NCI-H2081 treated with DMSO at 0.1 percent for 48 hours (cell line): ENCODE results near the gene SEC61B.
"Not testable (repeated sequence)": the region's sequence is repeated elsewhere in the genome, so short reads cannot be mapped to it uniquely, and the experiment has no call there.

Experiments
- DNase-seq: peaks from one replicate; lab custom pipeline; 2025; lab: John Stamatoyannopoulos, UW

The SEC61B gene

DNA sequence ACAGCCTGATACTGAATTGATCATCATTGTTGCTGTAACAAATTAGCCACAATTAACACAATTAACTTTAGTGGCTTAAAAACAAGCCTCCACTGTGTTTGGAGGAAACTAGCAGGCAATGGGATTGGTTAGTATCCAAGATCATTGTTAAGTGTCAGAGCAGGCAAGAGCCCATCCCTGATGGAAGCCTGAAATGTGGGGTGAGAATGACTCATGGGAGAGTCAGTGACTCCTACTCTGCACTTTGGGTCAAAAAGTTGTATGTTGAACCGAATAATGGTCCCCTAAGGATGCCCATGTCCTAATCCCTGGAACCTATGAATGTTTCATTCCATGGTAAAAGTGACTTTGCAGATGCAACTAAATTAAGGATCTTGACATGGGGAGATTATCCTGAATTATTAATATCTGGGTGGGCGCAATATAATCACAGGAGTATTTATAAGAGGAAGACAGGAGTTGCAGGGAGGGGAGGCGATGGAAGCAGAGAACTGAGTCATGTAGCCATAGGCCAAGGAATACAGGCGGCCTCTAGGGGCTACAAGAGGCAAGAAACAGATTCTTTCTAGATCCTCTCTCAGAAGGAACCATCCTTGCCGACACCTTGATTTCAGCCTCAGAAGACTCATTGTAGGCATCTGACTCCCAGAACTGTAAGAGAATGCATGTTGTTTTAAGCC lies 29.2 kb upstream of the SEC61B start:
- DNase-seq, result no peak

DNA sequence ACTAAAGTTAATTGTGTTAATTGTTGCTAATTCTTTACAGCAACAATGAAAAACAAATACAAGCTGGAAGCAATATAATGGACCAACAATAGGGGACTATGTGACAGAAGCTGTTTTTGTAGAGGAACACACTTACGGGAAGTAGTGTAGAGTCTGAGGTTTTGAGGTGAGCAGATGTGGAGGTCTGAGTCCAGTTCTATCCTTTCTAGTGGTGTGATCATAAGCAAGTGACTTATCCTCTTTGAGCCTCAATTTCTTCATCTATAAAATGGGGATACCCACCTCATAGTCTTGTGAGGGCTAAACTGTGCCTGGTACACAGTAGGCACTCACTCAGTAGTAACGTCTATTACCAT lies 28.6 kb upstream of the SEC61B start:
- no peak for DNase-seq

DNA sequence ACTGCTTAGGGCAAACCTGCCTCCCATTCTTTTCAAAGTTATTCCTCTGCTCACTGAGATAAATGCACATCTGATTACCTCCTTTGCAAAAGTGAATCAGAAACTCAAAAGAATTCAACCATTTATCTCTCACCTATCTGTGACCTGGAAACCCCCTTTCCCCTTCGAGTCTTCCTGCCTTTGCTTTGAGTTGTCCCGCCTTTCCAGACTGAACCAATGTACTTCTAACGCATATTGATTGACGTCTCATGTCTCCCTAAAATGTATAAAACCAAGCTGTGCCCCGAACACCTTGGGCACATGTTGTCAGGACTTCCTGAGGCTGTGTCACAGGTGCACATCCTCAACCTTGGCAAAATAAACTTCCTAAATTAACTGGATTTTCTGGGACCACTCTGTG lies 25.6 kb upstream of the SEC61B start:
- DNase-seq, result not testable (repeated sequence)

DNA sequence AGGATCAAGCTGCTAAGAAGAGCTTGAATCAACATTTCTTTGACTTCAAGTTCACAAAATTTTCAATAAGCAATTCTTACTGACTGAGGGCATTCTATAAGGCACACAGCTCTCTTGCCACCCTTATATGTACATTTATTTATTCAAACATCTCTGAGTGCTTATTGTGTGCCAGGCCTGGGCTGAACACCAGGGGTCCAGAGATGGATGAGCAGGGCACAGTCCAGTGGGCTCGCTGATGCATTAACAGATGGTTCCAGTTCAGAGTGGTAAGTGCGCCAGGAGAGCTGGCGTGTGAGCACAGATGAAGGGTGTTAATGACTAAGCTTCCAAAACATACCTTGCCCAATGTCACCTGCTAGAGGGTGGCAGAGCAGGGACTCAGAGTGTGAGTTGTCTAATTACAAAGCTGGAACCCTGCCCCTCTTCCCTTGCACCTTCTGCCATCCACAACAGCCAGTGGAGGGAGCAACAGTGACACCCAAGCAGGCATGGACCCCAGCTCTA lies 24.9 kb upstream of the SEC61B start:
- DNase-seq, result no peak

DNA sequence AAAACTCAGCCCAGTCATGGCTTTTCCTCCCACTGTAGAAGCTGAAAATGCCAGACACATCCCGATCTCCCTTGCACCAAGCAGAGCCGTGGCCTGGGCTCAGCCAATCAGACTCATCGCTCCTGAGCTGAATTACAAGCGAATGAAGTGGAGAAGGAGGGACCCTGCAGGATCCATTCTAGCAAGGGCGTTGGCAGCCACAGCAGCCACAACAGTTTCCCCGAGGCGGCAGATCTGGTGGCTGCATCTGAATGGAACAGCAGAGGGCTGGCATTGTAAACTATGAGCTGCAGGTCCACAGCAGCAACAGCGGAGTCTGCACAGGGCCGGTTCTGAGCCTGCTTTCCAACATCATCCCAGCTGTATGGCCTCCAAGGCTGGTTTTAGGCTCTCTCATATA lies 24.1 kb upstream of the SEC61B start:
- no peak for DNase-seq

DNA sequence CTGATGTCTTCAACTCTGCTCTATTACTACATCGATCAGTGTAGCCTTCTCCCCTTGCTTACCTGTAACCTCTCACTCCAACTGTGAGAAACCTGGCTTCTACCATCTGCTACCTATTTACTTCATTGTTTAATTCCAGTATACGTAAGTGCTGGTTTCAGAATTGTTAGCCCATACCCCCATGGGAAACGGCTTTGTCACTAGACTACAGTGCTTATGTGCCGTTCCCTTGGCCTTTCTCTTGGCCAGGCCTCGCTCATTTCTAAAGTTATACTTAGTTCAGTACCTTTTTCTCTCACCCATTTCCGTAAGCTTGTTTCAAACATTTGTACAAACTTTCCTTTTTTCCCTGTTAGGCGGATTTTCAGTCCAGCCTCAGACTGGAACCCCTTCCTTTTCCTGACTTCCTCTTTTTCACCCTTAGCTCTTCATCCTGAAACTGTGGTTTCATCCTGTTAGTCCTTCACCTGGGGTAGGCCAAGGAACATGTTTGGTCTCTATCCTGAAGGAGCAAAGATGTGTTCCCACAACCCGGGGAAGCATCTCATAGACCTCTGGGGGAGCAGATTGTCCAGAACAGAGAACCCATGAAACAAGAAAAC lies 22.0 kb upstream of the SEC61B start:
- no peak for DNase-seq

DNA sequence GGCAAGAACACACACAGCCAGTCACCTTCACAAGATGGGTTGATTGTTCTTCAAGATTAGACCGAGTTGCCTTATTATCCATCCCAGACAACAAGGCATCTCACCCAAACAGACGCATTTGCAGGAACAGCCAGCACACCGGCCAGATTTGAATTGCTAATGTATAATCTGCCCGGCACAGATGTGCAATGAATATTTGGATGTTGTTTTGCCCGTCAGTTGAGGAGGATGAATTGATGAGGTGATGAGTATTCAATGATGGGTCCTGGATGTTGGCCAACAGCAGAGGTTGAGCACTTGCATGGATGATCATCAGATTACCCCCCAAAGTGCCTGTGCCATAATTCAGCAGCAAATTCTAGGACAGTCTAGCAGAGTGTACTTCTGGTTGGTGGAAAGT lies 20.5 kb upstream of the SEC61B start:
- no peak for DNase-seq

DNA sequence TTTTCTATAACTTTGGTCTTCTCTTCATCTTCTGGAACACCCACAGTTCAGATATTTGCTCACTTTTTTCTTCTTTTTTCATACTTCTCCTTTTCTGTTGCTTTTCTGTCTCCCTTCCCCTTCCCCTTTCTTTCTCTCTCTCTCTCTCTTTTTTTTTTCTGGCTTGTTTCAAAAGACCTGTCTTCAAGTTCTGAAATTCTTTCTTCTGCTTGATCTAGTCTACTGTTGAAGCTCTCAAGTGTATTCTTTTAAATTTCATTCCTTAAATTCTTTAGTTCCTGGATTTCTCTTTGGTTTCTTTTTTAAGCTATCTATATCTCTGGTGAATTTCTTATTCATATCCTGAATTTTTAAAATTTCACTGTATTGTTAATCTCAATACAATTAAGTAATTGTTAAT lies 11.5 kb upstream of the SEC61B start:
- DNase-seq, result no peak

DNA sequence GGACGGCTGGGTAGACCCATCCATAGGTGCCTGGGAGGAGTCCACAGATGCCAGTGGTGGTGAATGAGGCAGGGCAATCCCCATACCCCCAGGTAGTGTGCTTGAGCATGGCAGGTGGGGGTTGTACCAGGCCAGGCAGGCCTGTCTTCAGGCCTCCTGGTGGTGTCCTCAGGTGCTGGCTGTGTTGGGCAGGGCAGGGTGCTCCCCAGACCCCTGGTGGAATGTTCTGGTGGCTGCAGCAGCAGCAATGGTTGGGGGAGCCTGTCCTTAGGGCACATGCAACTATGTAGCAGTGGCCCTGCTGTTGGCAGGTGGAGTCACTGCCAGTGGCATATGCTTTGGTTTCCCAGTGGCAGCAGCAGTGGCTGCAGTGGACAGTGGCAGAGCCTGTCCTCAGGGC lies 10.3 kb upstream of the SEC61B start:
- DNase-seq, result no peak

DNA sequence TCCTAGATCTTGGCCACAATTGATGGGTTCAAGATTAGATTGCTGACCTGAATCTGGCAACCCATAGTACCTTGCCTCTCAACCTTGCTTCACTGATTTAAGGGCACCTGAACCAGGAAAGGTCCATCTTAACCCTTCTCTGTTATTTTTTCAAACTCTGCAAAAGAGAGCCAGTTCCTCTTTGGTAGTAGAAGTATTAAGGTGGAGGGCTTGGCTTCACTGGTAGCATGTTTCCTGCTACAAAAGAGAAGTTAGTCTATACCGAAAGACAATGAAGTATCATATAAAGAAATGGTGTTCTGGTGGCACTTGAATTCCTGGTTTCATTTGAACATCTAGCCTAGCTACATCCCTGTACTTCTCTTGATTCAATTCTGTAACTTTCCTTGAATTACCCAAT lies 8.9 kb upstream of the SEC61B start:
- no peak for DNase-seq

DNA sequence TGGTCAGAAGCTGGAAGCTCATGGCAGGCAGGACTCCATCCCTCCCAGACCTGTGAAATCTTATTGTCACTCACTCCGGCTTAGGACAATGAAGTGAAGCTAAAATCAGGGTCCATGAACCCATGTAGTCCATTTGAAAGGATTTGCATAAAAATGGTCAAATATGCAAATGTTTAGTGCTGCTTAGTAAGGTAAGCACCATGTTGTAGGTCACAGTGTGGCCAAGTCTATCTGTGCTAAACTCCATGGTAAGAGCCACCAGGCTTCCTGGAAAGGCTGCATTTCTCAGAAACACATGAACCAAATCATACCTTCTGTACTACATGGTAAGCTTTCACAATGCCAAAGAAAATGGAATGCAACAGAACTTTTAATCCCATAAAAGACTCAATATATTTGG lies 6.0 kb upstream of the SEC61B start:
- DNase-seq, result no peak

DNA sequence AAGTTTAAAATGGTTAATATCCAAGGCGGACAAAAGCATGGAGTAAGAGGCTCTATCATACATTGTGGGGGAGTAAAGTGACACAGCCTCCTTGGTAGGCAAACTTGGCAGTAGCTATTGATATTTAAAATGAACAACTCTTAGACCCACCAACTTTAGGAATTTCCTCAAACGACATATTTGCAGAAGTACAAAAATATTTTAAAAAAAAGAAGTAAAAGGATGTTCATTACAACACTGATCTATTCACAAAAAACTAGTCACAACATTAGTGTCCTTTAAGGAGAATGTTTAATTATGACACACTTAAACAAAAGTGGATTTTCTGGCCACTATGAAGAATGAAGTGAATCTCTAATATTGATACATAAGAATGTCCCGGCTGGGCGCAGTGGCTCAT lies 2.1 kb upstream of the SEC61B start:
- no peak for DNase-seq

DNA sequence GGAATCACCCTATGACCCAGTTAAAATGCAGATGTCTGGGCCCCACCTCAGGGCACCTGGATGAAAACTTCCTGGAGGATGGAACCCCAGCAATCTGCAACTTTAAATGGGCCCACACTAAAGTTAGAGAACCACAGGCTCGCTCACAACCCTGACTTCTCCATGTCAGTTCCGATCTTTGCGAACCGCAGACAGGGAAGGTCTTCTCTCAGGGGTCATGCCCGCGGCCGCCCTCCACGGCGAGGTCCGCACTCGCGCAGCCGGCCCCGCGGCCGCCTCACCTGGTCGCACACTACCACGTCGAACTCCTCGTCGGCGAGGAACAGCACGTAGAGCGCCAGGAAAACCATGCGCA lies 839 bp upstream of the SEC61B start:
- no peak for DNase-seq

DNA sequence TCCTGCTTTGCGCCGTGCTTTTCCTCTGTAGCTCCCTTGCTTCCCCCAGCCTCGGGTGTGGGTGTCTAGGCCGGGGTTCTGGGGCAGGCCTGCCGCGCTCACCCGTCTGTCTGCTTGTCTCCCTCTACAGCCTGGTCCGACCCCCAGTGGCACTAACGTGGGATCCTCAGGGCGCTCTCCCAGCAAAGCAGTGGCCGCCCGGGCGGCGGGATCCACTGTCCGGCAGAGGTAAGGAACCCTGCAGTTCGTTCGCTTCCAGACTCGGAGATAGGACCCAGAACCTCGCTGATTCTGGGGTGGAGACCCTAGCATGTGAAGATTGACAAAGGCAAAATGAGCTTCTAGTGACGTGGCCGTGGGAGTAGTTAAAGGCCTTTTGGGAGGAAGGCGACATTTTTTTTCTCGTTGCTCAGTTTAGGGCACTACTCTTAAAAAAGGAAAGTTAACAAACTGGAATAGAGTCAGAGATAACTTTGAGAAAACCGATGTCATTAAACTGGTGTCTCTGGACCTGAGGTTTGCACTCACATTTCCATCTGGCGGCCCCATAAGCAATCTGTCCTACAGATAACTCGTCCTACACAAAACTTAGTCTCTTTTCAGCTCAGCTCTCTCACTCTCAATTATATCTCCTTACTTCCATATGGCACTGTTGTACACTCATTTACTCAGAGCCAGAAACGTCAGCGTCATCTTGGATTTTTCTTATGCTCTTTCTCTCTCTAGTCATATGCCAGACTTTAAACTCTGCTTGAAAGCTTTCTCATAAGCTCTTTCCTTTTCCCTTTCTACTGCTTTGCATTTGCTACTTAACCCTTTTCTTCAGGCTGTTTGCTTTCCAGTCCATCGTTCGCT lies 561 bp downstream of the SEC61B start:
- no peak for DNase-seq

DNA sequence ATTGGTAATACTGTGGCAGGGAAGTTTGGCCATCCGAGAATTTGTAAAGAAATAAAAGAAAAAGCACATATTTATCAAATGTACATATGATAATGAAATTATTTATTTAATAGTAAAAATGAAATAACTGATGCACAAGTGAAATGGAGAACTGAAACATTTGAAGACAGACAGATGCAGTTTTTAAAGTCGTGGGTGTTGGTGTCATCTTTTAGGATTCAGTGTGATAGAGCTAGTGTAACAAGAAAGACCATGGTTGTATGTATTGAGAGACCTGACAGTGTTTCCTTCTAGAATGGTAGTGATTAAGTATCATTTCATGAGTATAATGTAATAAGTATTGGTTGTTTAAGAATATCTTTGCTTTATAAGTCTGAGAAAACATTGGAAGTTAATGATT lies 2.4 kb downstream of the SEC61B start:
- no peak for DNase-seq

DNA sequence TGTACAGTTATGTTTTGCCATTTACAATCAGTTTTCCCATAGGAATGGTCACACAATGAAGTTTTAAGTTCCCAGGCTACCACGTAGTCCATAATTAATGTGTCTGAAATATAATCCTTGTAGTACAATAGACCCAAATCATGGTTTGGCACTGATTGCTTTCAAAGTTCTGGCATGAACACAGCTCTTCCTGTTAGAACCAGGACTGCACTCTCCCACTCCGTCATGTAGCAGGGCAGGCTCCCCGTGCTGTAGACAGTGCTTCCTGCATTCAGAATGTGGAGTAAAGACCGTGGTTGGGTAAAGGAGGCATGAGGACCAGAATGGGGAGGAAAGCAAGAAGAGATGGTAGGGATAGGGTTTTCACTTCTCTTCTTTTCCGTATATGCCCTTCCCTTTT lies 4.0 kb downstream of the SEC61B start:
- no peak for DNase-seq

DNA sequence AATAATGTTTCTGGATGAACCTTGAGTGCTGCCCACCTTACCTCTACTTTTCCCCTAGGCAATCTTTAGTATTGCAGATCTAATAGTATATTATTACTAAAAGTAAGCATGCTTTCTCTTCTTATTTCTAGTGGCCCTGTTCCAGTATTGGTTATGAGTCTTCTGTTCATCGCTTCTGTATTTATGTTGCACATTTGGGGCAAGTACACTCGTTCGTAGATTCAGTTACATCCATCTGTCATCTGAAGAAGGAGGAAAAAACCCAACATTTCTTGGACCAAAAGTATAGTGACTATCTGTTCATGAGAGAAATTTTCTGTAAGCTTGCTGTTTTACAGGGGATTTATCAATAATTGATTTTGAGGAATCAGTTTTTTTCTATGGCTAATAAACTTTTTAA lies 8.1 kb downstream of the SEC61B start:
- no peak for DNase-seq

DNA sequence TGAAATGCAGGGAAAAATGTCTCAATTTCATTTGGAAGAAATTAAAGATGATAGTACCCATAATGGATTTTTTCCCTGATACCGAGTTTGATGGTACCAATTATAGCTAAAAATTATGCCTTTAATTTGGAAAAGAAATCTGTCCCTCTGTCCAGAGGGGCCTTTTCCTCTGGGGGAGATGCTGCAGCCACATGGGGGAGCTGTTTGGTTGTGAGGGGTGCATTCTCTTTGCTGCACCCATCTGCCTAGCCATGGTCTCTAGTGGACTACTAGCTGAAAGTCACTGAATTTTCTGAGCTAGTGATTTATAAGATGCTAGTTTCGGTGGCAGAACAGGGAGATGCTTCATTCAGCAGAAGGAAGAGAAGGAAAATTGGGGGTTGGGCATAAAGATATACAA lies 9.6 kb downstream of the SEC61B start:
- no peak for DNase-seq

DNA sequence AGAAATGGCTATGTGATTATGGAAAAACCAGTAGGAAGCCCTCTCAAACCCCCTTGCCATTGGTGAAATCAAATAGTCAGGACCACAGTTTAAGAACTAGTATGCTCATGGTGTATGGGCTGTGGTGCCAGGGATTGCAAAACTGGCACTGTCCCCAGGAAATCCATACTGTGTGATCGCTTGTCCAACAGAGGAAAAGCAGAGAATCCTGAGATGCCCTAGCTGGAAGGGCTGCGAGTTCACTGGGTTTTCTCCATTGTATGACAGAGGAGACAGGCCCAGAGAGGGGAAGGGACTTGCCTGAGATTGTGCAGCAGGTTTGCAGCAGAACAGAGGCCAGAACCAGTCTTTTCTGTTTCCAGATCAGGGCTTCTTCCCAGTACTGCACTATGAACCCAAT lies 12.5 kb downstream of the SEC61B start:
- DNase-seq, result no peak

DNA sequence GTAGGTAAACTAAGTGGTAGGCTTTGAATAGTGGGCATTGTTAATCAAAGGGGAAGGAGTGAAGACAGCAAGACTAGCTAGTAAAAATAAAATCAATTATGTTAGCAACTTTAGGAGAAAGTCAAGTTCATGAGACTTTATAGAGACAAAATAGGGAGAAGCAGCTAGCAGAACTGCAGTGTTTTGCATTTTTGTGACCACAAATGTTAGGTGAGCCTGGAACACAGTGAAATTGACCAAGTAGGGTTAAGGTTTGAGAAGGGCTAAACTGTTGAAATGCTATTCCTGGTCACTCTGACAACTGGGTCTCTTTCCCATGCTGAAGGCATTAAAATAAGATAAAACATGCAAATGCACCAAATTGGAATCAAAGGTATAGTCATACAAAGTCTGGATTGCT lies 13.0 kb downstream of the SEC61B start:
- no peak for DNase-seq

DNA sequence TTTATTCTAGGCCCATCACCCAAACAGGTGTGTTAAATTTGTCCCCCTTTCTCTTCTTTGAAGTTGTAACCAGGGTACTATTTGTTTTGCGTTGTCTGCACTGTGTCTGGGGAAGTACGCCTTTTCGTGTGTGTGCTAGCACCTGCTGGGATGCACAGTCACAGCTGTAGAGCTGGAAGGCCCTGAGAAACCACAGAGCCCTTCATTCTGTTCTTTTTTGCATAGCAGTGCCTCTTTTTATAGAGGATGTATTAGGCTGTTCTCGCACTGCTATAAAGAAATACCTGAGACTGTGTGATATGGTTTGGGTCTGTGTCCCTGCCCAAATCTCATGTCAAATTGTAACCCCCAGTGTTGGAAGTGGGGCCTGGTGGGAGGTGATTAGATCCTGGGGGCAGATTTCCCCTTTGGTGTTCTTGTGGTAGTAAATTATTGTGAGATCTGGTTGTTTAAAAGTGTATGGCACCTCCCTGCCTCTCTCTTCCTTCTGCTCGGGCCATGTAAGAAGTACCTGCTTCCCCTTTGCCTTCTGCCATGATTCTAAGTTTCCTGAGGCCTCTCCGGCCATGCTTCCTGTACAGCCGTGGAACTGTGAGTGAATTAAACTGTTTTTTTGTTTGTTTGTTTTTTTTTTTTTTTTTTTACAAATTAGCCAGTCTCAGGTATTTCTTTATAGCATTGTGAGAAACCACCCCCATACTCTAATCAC lies 14.0 kb downstream of the SEC61B start:
- DNase-seq, result no peak

DNA sequence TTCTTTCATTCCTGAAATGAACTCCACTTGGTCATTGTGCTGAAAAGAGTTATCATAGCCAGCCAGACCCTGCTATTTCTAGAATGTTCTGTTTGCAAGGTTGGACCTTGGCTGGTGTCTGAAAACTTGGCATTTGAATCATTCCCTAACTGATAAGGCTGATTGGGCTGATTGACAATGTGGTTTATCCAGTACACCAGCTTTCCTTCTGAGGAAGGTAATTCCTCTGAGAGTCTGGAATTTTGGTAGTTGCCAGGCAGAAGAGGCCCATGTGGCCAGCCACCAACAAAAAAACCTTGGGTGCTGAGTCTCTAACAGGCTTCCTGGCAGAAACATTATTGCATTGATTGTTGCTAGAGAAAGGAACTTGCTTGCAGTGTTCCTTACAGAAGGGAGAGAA lies 15.3 kb downstream of the SEC61B start:
- no peak for DNase-seq

DNA sequence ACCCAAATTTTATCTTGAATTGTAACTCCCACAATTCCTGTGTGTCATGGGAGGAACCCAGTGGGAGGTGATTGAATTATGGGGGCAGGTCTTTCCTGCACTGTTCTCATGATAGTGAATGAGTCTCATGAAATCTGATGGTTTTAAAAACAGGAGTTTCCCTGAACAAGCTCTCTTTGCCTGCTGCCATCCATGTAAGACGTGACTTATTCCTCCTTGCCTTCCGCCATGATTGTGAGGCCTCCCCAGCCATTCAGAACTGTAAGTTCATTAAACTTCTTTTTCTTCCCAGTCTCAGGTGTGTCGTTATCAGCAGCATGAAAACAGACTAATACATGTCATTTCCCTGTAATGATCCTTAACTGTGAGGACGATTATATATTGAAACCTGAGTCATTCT lies 15.8 kb downstream of the SEC61B start:
- DNase-seq, result not testable (repeated sequence)
